RWPE2 (cell line): ENCODE data around the gene SSX2IP.
"Not testable (repeated sequence)": the region's sequence is repeated elsewhere in the genome, so short reads cannot be mapped to it uniquely, and the experiment has no call there.

Source experiments
- ATAC-seq: fragments of 200-7000 bp; cut with Tn5 transposase; 3 replicates; pipeline ENCODE4 v1.9.1; 2021; ENCODE audit warnings: low read depth
- DNase-seq: peaks from one replicate; pipeline ENCODE4 v3.0.0-alpha.2; 2020; ENCODE audit warnings: low spot score
- H3K27ac ChIP-seq: fragments of 450-650 bp; 2 replicates; pipeline ENCODE4 v1.5.1; 2017; ENCODE audit warnings: mild to moderate bottlenecking; ENCODE audit not compliant: poor library complexity, severe bottlenecking
- H3K27me3 ChIP-seq: fragments of 250-450 bp; sonication (Bioruptor Pico); 2 replicates; pipeline ENCODE4 v1.5.1; 2021; ENCODE audit warnings: mild to moderate bottlenecking, moderate library complexity; ENCODE audit not compliant: insufficient read depth, poor library complexity, severe bottlenecking
- H3K36me3 ChIP-seq: fragments of 250-450 bp; sonication (Bioruptor Pico); 2 replicates; pipeline ENCODE4 v1.5.1; 2020; ENCODE audit warnings: low read depth, mild to moderate bottlenecking, moderate library complexity
- H3K4me1 ChIP-seq: fragments of 250-450 bp; sonication (Bioruptor Pico); 2 replicates; pipeline ENCODE4 v1.5.1; 2021; ENCODE audit warnings: mild to moderate bottlenecking, moderate library complexity; ENCODE audit not compliant: insufficient read depth, poor library complexity, severe bottlenecking
- H3K4me3 ChIP-seq: fragments of 250-450 bp; sonication (Bioruptor Pico); 2 replicates; pipeline ENCODE4 v1.5.1; 2021; ENCODE audit warnings: mild to moderate bottlenecking, moderate library complexity; ENCODE audit not compliant: severe bottlenecking
- H3K9me3 ChIP-seq: fragments of 250-450 bp; sonication (Bioruptor Pico); 2 replicates; pipeline ENCODE4 v1.5.1; 2021; ENCODE audit warnings: mild to moderate bottlenecking, moderate library complexity; ENCODE audit not compliant: severe bottlenecking
- CTCF ChIP-seq: fragments of 450-650 bp; IDR thresholded peaks from one replicate; pipeline ENCODE4 v1.5.1; 2017; ENCODE audit warnings: mild to moderate bottlenecking, moderate library complexity; ENCODE audit not compliant: poor library complexity, severe bottlenecking

The SSX2IP gene

GRCh38 chr1:84653130-84653677 lies 37.1 kb downstream of the SSX2IP start:
- DNase-seq (no peak), ATAC-seq (no peak)
- Histone ChIP-seq H3K4me1 (no peaks in the 10 kb centered on the region), H3K27me3 (no peaks in the 10 kb centered on the region), H3K9me3 (peaks cover 2% of the 10 kb centered on the region), H3K27ac (no peak overlapping the region), H3K36me3 (peaks cover 70% of the 10 kb centered on the region), H3K4me3 (no peak overlapping the region)
- peak; percentile 22 for TF ChIP-seq CTCF

DNA sequence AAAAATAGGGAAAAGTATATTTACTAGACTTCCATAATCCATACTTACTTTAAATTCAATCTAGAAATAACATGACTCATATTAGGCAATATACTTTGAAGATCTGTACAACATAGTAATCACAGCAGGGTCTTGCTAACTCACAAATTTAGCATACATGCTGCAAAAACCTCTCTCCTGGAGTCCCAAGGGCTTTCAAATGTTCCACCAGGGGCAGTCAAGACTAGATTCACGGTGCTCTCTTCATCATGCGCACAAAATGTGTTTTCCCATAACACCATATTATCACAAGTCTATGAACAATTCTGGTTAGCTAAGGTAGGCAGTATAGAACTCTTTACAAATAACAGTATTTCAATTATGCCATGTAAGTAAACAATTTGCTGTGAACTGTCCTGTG lies 45.8 kb downstream of the SSX2IP start:
- ATAC-seq (no peak), DNase-seq (no peak)
- Histone ChIP-seq H3K4me1 (no peaks in the 10 kb centered on the region), H3K9me3 (peaks cover 2% of the 10 kb centered on the region), H3K4me3 (no peak overlapping the region), H3K36me3 (peaks cover 14% of the 10 kb centered on the region), H3K27me3 (no peaks in the 10 kb centered on the region), H3K27ac (no peak overlapping the region)
- TF ChIP-seq CTCF = no peak

- ATAC-seq (no peak), DNase-seq (no peak)
- Histone ChIP-seq H3K36me3 (peaks cover 13% of the 10 kb centered on the region), H3K27ac (no peak overlapping the region), H3K4me1 (no peaks in the 10 kb centered on the region), H3K27me3 (no peaks in the 10 kb centered on the region), H3K4me3 (no peak overlapping the region), H3K9me3 (peaks cover 2% of the 10 kb centered on the region)
- TF ChIP-seq CTCF = no peak
Measured at GRCh38 chr1:84643183-84643582, 47.1 kb downstream of the SSX2IP start.

DNA sequence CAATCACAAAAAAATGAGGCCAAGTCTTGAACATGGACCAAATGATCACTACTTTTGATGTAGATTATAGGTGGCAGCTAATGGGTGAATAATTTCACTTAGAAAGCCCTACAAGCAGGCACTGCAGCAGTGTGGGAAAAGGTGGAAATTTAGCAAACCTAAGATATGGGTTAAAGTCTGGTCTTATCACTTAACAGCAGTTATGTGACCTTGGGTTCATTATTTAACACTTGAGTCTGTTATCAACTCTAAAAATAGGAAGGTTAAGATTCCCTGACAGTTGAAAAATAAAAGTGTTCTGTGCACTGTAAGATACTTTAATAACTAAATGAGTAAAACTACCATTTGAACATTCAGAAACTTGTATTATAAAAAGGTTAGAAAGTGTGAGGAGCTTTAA lies 47.5 kb downstream of the SSX2IP start:
- Histone ChIP-seq H3K4me1 (no peaks in the 10 kb centered on the region), H3K36me3 (peaks cover 13% of the 10 kb centered on the region), H3K27me3 (no peaks in the 10 kb centered on the region), H3K9me3 (peaks cover 2% of the 10 kb centered on the region), H3K27ac (no peak overlapping the region), H3K4me3 (no peak overlapping the region)
- DNase-seq = no peak
- TF ChIP-seq CTCF = no peak
- no peak for ATAC-seq

- DNase-seq, H3K36me3 ChIP-seq, H3K4me3 ChIP-seq, H3K4me1 ChIP-seq, H3K27me3 ChIP-seq, H3K27ac ChIP-seq, ATAC-seq, H3K9me3 ChIP-seq: not testable (repeated sequence)
Measured at GRCh38 chr1:84639731-84640130, 50.5 kb downstream of the SSX2IP start.
